ENCODE results near the gene APLP2.
"Not testable (repeated sequence)": the region's sequence is repeated elsewhere in the genome, so short reads cannot be mapped to it uniquely, and the experiment has no call there.

The APLP2 gene

DNA sequence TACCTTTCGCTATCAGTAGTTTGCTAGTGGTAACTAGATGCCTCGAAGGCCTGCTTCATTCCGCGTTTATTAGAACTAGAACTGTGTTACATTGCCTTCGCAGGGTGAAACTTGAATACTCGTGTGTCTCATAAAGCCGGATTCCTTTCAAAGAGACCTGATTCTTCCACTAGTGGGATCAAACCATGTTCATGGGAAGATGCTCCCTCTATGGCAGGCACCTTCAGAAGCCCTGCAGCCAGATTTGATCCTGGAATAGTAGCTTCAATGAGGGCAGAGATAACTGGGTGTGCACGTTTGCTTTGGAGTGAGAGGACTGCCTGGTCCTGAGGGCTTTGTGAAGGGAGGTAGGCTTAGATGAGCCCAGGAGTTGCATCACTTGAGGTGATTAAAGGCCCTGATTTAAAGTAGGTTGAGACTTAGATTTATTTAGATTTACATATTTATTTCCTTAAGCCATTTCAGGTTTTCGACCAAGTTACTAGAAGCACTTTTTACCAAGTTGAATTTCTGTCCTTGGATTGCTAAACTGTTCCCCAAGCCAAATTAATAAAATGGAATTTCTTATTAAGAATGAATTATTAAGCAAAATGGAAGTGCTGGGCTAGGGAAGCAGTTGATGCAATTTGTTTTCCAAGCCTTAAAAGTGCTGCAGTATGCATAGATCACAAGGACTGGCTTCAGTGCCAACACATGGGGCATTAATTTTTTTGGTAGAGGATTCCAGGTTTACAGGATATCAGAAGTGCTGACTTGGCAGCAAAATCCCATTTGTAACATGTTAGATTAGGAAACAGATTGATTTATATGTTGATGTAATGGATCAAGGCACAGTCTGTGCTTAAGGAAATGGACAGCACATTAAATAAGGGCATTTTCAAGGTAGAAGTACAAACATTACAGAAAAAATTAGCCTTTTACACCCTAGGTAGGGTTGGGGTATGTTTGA is 32.9 kb downstream of the APLP2 start:
- TF ChIP-seq, protein P1, sequence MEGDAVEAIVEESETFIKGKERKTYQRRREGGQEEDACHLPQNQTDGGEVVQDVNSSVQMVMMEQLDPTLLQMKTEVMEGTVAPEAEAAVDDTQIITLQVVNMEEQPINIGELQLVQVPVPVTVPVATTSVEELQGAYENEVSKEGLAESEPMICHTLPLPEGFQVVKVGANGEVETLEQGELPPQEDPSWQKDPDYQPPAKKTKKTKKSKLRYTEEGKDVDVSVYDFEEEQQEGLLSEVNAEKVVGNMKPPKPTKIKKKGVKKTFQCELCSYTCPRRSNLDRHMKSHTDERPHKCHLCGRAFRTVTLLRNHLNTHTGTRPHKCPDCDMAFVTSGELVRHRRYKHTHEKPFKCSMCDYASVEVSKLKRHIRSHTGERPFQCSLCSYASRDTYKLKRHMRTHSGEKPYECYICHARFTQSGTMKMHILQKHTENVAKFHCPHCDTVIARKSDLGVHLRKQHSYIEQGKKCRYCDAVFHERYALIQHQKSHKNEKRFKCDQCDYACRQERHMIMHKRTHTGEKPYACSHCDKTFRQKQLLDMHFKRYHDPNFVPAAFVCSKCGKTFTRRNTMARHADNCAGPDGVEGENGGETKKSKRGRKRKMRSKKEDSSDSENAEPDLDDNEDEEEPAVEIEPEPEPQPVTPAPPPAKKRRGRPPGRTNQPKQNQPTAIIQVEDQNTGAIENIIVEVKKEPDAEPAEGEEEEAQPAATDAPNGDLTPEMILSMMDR (IDR thresholded peaks at IDR 0.05; ENCODE audit: borderline replicate concordance, insufficient read depth, low read depth, low read length): no peak
- no peak overlapping the region for H3K4me3 ChIP-seq (ENCODE audit: low read depth, low read length)

DNA sequence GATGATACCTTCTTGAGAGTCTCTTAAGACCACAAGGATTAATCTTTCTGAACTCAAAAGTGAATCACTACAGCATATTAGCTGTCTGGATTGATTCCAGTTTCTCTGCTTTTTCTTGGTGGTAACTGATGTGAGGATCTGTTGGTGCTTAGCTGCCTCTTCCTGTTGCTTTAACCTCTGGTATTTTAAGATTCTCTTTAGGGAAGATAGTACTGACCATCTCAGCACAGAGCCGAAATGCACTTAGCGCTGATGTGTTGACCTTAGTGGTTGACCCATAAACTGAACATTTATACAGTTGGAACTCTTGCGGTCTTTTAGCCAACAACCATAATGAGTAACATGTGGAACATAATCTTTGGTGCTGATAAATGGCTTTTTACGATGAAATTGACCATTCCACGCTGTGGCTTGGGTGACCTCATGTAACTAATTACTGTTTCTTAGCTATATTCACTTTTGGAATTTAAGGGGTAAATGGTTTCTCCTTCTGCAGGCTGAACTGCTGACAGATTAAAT is 33.7 kb downstream of the APLP2 start:
- TF ChIP-seq, protein P1 (IDR thresholded peaks at IDR 0.05; ENCODE audit: borderline replicate concordance, insufficient read depth, low read depth, low read length): no peak
- no peak overlapping the region for H3K4me3 ChIP-seq (ENCODE audit: low read depth, low read length)

DNA sequence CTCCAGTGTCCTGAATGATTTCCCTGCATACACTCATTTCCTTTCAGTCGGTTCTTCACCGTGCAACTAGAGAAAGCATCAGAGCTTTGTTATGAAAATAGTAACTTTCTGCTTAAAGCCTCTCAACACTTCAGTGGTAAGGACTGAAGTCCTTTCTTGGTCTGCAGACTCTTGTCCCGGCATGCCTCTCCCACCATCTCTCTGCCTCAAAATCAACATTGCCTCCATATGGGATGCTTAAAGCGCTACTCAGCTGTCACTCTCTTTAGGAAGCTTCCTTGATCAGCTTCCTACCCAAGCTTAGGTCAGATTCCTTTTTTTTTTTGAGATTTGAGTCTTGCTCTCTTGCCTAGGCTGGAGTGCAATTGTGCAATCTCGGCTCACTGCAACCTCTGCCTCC is 36.7 kb downstream of the APLP2 start:
- TF ChIP-seq, protein P1 (IDR thresholded peaks at IDR 0.05; ENCODE audit: borderline replicate concordance, insufficient read depth, low read depth, low read length): no peak
- no peak overlapping the region for H3K4me3 ChIP-seq (ENCODE audit: low read depth, low read length)

DNA sequence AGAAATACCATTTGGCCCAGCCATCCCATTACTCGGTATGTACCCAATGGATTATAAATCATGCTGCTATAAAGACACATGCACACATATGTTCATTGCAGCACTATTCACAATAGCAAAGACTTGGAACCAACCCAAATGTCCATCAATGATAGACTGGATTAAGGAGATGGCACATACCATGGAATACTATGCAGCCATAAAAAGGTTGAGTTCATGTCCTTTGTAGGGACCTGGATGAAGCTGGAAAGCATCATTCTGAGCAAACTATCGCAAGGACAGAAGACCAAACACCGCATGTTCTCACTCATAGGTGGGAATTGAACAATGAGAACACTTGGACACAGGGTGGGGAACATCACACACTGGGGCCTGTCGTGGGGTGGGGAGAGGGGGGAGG is 39.0 kb downstream of the APLP2 start:
- not testable (repeated sequence) for H3K4me3 ChIP-seq (ENCODE audit: low read depth, low read length)

DNA sequence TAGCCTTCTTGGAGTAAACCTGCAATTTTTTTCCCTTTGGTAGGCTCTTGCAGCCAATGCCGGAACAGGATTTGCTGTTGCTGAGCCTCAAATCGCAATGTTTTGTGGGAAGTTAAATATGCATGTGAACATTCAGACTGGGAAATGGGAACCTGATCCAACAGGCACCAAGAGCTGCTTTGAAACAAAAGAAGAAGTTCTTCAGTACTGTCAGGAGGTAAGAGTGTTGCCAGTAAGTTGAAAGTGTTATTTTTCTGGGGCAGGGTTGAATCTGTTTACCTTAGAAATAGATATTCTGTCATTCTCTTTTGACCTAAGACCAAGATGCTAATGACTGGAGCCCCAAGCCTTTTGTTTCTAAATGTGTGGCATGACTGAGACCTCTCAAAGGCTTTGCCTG is 39.7 kb downstream of the APLP2 start:
- TF ChIP-seq, protein P1 (IDR thresholded peaks at IDR 0.05; ENCODE audit: borderline replicate concordance, insufficient read depth, low read depth, low read length): no peak
- H3K4me3 ChIP-seq (ENCODE audit: low read depth, low read length): no peak overlapping the region

DNA sequence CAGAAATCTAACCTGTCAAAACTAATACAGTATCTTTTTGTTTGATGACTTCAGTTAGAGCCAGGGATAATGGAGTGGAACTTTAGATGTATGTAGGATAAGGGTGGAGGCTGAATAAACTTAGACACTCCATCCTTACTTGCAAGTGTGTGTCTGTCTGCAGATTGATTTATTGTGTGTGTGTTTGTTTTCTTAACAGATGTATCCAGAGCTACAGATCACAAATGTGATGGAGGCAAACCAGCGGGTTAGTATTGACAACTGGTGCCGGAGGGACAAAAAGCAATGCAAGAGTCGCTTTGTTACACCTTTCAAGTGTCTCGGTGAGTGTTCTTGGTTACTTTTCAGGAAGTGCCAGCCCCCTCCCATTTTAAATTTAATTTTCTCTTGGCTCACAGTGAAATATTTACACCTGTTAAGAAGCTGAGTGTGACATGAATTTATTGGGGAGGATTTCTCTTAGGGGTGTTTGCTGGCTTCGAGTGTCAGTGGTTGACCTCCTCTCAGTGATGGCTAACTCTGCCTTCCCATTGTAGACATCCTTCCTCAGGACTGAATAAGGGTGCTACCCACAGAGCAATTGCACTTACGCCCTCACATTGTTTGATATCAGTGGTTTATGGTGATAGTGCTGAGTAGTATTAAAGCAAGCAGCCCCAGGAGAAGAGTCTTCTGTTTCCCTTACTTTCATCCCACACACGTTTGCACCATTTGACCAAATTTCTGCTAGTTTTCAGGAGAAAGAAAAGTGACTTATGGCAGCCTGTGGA is 40.8 kb downstream of the APLP2 start:
- no peak overlapping the region for H3K4me3 ChIP-seq (ENCODE audit: low read depth, low read length)
- TF ChIP-seq, protein P1 (IDR thresholded peaks at IDR 0.05; ENCODE audit: borderline replicate concordance, insufficient read depth, low read depth, low read length): no peak

DNA sequence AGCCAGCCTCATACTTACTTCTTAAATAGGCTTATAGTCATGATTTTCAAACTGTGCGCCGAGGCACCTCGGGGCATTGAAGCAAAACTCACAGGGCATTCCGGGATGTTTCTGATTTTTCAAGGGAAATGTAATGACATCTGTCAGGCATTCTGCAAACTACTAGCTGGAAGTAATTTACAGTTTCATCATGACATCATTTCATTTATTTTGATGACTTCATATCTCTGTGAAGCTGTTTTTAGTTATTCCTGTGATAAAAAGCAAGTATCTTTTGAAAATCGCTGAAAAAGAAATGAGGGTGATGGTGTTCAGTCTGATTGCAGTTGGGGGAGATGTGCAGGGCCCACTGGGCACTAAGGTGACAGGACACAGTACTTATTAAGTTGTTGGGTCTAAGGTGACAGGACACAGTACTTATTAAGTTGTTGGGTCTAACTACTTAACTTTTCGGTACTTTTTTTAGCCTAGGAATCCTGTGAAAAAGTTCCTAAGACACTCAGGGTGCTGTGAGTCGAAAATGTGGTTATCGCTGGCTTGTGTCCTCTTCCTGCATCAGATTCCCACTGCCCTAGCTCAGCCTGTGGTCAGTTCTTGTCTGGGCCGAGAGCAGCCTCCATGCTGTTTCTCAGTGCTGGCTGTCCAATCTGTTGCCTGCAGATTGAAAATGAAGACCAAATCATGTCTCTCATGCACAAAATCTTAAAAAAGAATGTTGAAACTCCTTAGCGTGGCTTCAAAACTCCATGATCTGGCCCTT is 42.6 kb downstream of the APLP2 start:
- no peak overlapping the region for H3K4me3 ChIP-seq (ENCODE audit: low read depth, low read length)
- TF ChIP-seq, protein P1 (IDR thresholded peaks at IDR 0.05; ENCODE audit: borderline replicate concordance, insufficient read depth, low read depth, low read length): no peak

All from GM12875 (cell line).